Measurements from ENCODE around the gene CEP164. TPM values are rescaled to one million over a fixed set of nuclear protein-coding genes. Genes with fewer than 3 reads are reported as not detected.

The CEP164 gene
- total and polyA plus RNA-seq, 2 of the 4 experiments (the other 2 are of a cell fraction), result 23.3 to 26.9 TPM

DNA sequence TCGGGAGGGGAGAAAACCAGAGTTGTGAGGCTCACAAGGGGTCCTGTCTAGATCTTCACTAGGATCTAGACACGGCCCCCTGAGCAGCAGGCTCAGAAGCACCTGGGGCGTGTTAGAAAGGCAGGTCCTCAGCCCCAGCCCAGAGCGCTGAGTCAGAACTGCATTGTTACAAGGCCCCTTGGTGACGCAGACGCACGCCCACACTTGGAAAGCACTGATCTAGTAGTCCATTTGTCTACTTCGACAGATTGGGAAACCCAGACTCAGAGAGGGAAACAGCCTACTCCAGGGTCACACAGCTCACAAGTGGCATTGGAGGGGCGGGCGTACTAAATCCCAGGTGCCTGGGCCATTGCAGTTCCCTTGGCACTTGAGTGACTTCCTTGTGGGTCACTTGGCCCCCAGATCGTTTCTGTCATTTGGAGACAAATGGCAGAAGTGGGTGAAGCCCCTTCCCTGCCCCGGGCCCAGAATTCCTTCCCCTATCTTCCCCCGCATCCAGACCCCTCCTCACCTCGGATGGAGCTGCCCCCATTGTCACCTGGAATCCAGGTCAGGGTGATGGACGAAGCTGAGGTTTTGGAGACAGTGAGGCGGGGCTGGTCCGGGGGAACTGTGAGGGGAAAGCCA is 110.8 kb downstream of the CEP164 start:
- Histone ChIP-seq H3K27me3 (ENCODE audit: control insufficient read depth, insufficient read depth, low read length) (peaks cover 44% of the 10 kb centered on the region), H3K27ac (ENCODE audit: insufficient read depth, low read length) (no peak overlapping the region), H3K14ac (replicated peaks; ENCODE audit: low read depth, low read length) (no peak overlapping the region), H3K4me1 (ENCODE audit: control insufficient read depth, insufficient read depth, low read length) (no peaks in the 10 kb centered on the region), H4K20me1 (ENCODE audit: insufficient read depth, low read length) (no peaks in the 10 kb centered on the region; the same call in 1 of the 2 replicates), H3K9ac (ENCODE audit: low read depth, low read length) (no peak overlapping the region), H2AK5ac (ENCODE audit: low read depth, low read length) (no peak overlapping the region), H2BK15ac (ENCODE audit: low read depth, low read length) (no peak overlapping the region), H2BK5ac (ENCODE audit: low read depth, low read length, poor library complexity, severe bottlenecking) (no peak overlapping the region), H3K9me1 (ENCODE audit: insufficient read depth, low read length) (no peaks in the 10 kb centered on the region), H3K18ac (ENCODE audit: low read depth, low read length) (no peak overlapping the region), H4K8ac (ENCODE audit: low read depth in 2 of 2, low read length in 2 of 2) (no peak overlapping the region), H4K5ac (ENCODE audit: low read depth, low read length) (no peak overlapping the region), H2BK20ac (ENCODE audit: low read depth, low read length) (no peak overlapping the region), H3K9me3 (ENCODE audit: control insufficient read depth, insufficient read depth, low read length) (no peaks in the 10 kb centered on the region), H2AK9ac (replicated peaks; ENCODE audit: low read depth, low read length, poor library complexity) (no peak overlapping the region), H3K23ac (ENCODE audit: low read depth, low read length) (no peak overlapping the region), H3K4me2 (ENCODE audit: low read depth, low read length) (no peak overlapping the region), H3K4me3 (ENCODE audit: insufficient read depth, low read depth, low read length) (no peak overlapping the region), H4K91ac (ENCODE audit: insufficient read depth, low read depth, low read length) (no peak overlapping the region), H2AFZ (replicated peaks; ENCODE audit: low read length, poor library complexity) (peak overlapping the region; percentile 21), H3K4ac (ENCODE audit: low read depth, low read length) (no peak overlapping the region), H2BK120ac (ENCODE audit: low read depth, low read length) (no peak overlapping the region), H3K36me3 (ENCODE audit: control insufficient read depth, insufficient read depth, low read length) (no peaks in the 10 kb centered on the region), H3K56ac (ENCODE audit: extremely low read depth, insufficient read depth, low read length) (no peak overlapping the region), H3K79me1 (ENCODE audit: low read depth in 1 of 2, low read length in 2 of 2) (no peaks in the 10 kb centered on the region)
- ChIA-PET POLR2A (ENCODE audit: unreplicated experiment) (no interaction called here), CTCF (no interaction called here)
- TF ChIP-seq RAD21 (IDR thresholded peaks at IDR 0.05; ENCODE audit: low read length) (no peak), CHD1 (IDR thresholded peaks at IDR 0.05; ENCODE audit: low read depth, low read length) (no peak), NFE2L2 (IDR thresholded peaks at IDR 0.05; ENCODE audit: low read depth, low read length) (no peak), SMC3 (IDR thresholded peaks at IDR 0.05; ENCODE audit: low read depth, low read length) (no peak)
- TF ChIP-seq, protein P1, sequence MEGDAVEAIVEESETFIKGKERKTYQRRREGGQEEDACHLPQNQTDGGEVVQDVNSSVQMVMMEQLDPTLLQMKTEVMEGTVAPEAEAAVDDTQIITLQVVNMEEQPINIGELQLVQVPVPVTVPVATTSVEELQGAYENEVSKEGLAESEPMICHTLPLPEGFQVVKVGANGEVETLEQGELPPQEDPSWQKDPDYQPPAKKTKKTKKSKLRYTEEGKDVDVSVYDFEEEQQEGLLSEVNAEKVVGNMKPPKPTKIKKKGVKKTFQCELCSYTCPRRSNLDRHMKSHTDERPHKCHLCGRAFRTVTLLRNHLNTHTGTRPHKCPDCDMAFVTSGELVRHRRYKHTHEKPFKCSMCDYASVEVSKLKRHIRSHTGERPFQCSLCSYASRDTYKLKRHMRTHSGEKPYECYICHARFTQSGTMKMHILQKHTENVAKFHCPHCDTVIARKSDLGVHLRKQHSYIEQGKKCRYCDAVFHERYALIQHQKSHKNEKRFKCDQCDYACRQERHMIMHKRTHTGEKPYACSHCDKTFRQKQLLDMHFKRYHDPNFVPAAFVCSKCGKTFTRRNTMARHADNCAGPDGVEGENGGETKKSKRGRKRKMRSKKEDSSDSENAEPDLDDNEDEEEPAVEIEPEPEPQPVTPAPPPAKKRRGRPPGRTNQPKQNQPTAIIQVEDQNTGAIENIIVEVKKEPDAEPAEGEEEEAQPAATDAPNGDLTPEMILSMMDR (conservative IDR thresholded peaks at IDR 0.05; ENCODE audit: low read depth, low read length), result no peak
- intact Hi-C loops (cut with micrococcal nuclease), result no loop called here
- in situ Hi-C loops (cut with MboI; ENCODE audit: low sequenced_read_pairs), result no loop called here
- DNase-seq (peak; percentile 26), ATAC-seq (ENCODE audit: low read depth) (no peak)
- 74% methylated on average over 3 of the region's 17 CpGs; no CpG with 5 or more reads in 1 of the 2 experiments for WGBS, 2 experiments (ENCODE audit: extremely low coverage in 2 of 2, insufficient read length in 1 of 2)
- dilution Hi-C loops (cut with HindIII; ENCODE audit: low sequenced_read_pairs, unreplicated experiment), result no loop called here
- no TSS peak for BruUV-seq (replicated peaks)

Data from IMR-90 (cell line).